HG02763 (cell line): Measurements from ENCODE around the gene USP2.
A peak's percentile ranks its signal among the peaks of the same experiment; 100 is the strongest.

ENCODE experiments used
- ATAC-seq: cut with Tn5 transposase; IDR thresholded peaks from one replicate; pipeline ENCODE4 v1.9.1; 2021; ENCODE audit warnings: mild to moderate bottlenecking, moderate library complexity; ENCODE audit not compliant: unreplicated experiment

The USP2 gene

GRCh38 chr11:119366690-119367620, 14.5 kb downstream of the USP2 start:
- no peak for ATAC-seq

GRCh38 chr11:119365071-119365591, 16.4 kb downstream of the USP2 start:
- ATAC-seq = no peak

GRCh38 chr11:119363851-119364590, 17.5 kb downstream of the USP2 start:
- no peak for ATAC-seq

GRCh38 chr11:119363081-119363850, 18.2 kb downstream of the USP2 start:
- ATAC-seq = no peak

- ATAC-seq = no peak
These were observed 18.8 kb downstream of the USP2 start for GRCh38 chr11:119362741-119363080.

GRCh38 chr11:119361941-119362725, 19.4 kb downstream of the USP2 start:
- ATAC-seq = no peak

- no peak for ATAC-seq
These were observed 20.3 kb downstream of the USP2 start for GRCh38 chr11:119361056-119361787.

GRCh38 chr11:119359365-119360214, 21.9 kb downstream of the USP2 start:
- ATAC-seq = no peak

- no peak for ATAC-seq
These were observed 24.4 kb downstream of the USP2 start for GRCh38 chr11:119357074-119357473.

GRCh38 chr11:119356349-119357031, 25.0 kb downstream of the USP2 start:
- ATAC-seq = peak; percentile 71

GRCh38 chr11:119355091-119355843, 26.2 kb downstream of the USP2 start:
- no peak for ATAC-seq

GRCh38 chr11:119352857-119353260, 28.6 kb downstream of the USP2 start:
- no peak for ATAC-seq

GRCh38 chr11:119351232-119351631, 30.3 kb downstream of the USP2 start:
- ATAC-seq = no peak

GRCh38 chr11:119350302-119350701, 31.2 kb downstream of the USP2 start:
- no peak for ATAC-seq

- ATAC-seq = no peak
These were observed 33.4 kb downstream of the USP2 start for GRCh38 chr11:119347940-119348605.

GRCh38 chr11:119347242-119347641, 34.2 kb downstream of the USP2 start:
- no peak for ATAC-seq

GRCh38 chr11:119346605-119347004, 34.9 kb downstream of the USP2 start, which contains the start of gene MFRP:
TSS of gene MFRP (minus strand) at chr11:119346705. CDS start at chr11:119346513, 192 bp downstream.
- ATAC-seq = no peak
